SK-N-SH (cell line): ENCODE data around the gene DHX15. TPM values are rescaled to one million over a fixed set of nuclear protein-coding genes. Genes with fewer than 3 reads are reported as not detected.

Experiments
- CTCF ChIA-PET: fragments of 300-600, 350-600 bp; formaldehyde crosslinking; extraction: SDS; loops from one replicate; lab custom pipeline; 2021; lab: Yijun Ruan, JAX
- POLR2A ChIA-PET: fragments of 350-600 bp; sonication (Branson Sonifier 250); formaldehyde crosslinking; extraction: SDS; loops from one replicate; lab custom pipeline; 2020; ENCODE audit warnings: antibody characterized with exemption, inconsistent platforms; lab: Yijun Ruan, JAX
- DNase-seq: peaks from one replicate; pipeline ENCODE4 v3.0.0; 2012
- H2AFZ ChIP-seq: fragments of 200-600 bp; sonication (generic); 2 replicates; pipeline ENCODE4 v1.8.1; 2016; ENCODE audit warnings: antibody characterized with exemption, mild to moderate bottlenecking, low read depth
- H3F3A ChIP-seq: fragments of 200-600 bp; sonication (generic); replicated peaks from 2 replicates; pipeline ENCODE3; 2016; ENCODE audit warnings: antibody characterized with exemption, mild to moderate bottlenecking; ENCODE audit not compliant: insufficient read depth
- H3K27ac ChIP-seq, 2 experiments: fragments of 200-500 bp in 1 of 2; fragments of 200-600 bp in 1 of 2; sonication (Bioruptor generic) in 1 of 2; sonication (generic), shearing (Covaris generic) in 1 of 2; 2 replicates each; pipeline versions ENCODE4 v1.5.1 to v1.6.1; 2014 to 2016; ENCODE audit warnings: low read depth in 2 of 2, inconsistent platforms in 1 of 2, low read length in 1 of 2, mild to moderate bottlenecking in 1 of 2, mixed read lengths in 1 of 2
- H3K27me3 ChIP-seq: fragments of 200-600 bp; sonication (generic), shearing (Covaris generic); 2 replicates; pipeline ENCODE4 v1.6.1; 2016; ENCODE audit warnings: mixed run types; ENCODE audit not compliant: insufficient read depth
- H3K36me3 ChIP-seq, 2 experiments: fragments of 200-500 bp in 1 of 2; fragments of 200-600 bp in 1 of 2; sonication (Bioruptor generic) in 1 of 2; sonication (generic) in 1 of 2; replicated peaks in 1 of 2; 2 replicates each; pipeline versions ENCODE3 to v1.5.1; 2014 to 2016; ENCODE audit warnings: low read length in 1 of 2, mild to moderate bottlenecking in 1 of 2; ENCODE audit not compliant: insufficient read depth in 2 of 2, control insufficient read depth in 1 of 2
- H3K4me1 ChIP-seq, 2 experiments: fragments of 200-500 bp in 1 of 2; fragments of 200-600 bp in 1 of 2; sonication (Bioruptor generic) in 1 of 2; sonication (generic), shearing (Covaris generic) in 1 of 2; 2 replicates each; pipeline versions ENCODE4 v1.5.1 to v1.6.1; 2014 to 2016; ENCODE audit warnings: low read depth in 1 of 2, low read length in 1 of 2, mixed run types in 1 of 2; ENCODE audit not compliant: insufficient read depth in 2 of 2, control insufficient read depth in 1 of 2
- H3K4me2 ChIP-seq: fragments of 200-600 bp; sonication (generic), shearing (Covaris generic); 2 replicates; pipeline ENCODE4 v1.6.1; 2017; ENCODE audit warnings: mixed run types
- H3K4me3 ChIP-seq, 2 experiments: fragments of 200-500 bp in 1 of 2; fragments of 200-600 bp in 1 of 2; sonication (Bioruptor generic) in 1 of 2; sonication (generic), shearing (Covaris generic) in 1 of 2; 2 replicates each; pipeline versions ENCODE4 v1.5.1 to v1.8.1; 2014 to 2016; ENCODE audit warnings: low read depth in 2 of 2, inconsistent platforms in 1 of 2, low read length in 1 of 2, mild to moderate bottlenecking in 1 of 2, mixed read lengths in 1 of 2, moderate library complexity in 1 of 2
- H3K79me2 ChIP-seq: fragments of 200-600 bp; sonication (generic); 2 replicates; pipeline ENCODE4 v1.8.1; 2017; ENCODE audit warnings: mild to moderate bottlenecking; ENCODE audit not compliant: insufficient read depth
- H3K9ac ChIP-seq: fragments of 200-600 bp; sonication (generic); 2 replicates; pipeline ENCODE4 v1.6.1; 2017; ENCODE audit warnings: mixed run types
- H3K9me2 ChIP-seq: fragments of 200-600 bp; sonication (generic); 2 replicates; pipeline ENCODE4 v1.6.1; 2017; ENCODE audit warnings: mixed run types
- H3K9me3 ChIP-seq: fragments of 200-600 bp; sonication (generic); 2 replicates; pipeline ENCODE4 v1.6.1; 2017; ENCODE audit warnings: mixed run types, mild to moderate bottlenecking, moderate library complexity
- H4K20me1 ChIP-seq: fragments of 200-600 bp; sonication (generic); 2 replicates; pipeline ENCODE4 v1.6.1; 2017; ENCODE audit warnings: mild to moderate bottlenecking, mixed run types; ENCODE audit not compliant: insufficient read depth
- CHD2 ChIP-seq: fragments of 150-350 bp; IDR thresholded peaks from 2 replicates; pipeline ENCODE4 v1.6.1; 2018; ENCODE audit warnings: low read length; ENCODE audit not compliant: partially characterized antibody
- ELF1 ChIP-seq: IDR thresholded peaks from 2 replicates; pipeline ENCODE4 v1.4.0; 2012
- FOXJ3 ChIP-seq: sonication (generic); formaldehyde crosslinking; IDR thresholded peaks from 2 replicates; pipeline ENCODE4 v1.5.1; 2020; ENCODE audit warnings: mild to moderate bottlenecking, missing genetic modification reagents
- FOXM1 ChIP-seq: IDR thresholded peaks from 2 replicates; pipeline ENCODE4 v1.4.0; 2012; ENCODE audit warnings: low read depth, mild to moderate bottlenecking
- GABPA ChIP-seq: IDR thresholded peaks from 2 replicates; pipeline ENCODE4 v1.4.0; 2012; ENCODE audit warnings: low read depth, mild to moderate bottlenecking
- GATA2 ChIP-seq: sonication (generic); formaldehyde crosslinking; IDR thresholded peaks from 2 replicates; pipeline ENCODE4 v1.5.0; 2020; ENCODE audit warnings: mild to moderate bottlenecking, missing genetic modification reagents
- MEF2A ChIP-seq: IDR thresholded peaks from 2 replicates; pipeline ENCODE4 v1.4.0; 2012; ENCODE audit warnings: low read depth, borderline replicate concordance
- MXI1 ChIP-seq: IDR thresholded peaks from 2 replicates; pipeline ENCODE4 v1.6.1; 2012; ENCODE audit warnings: mild to moderate bottlenecking, low read depth, low read length, improper control_type of control experiment
- NRF1 ChIP-seq: IDR thresholded peaks from 2 replicates; pipeline ENCODE4 v1.6.1; 2012; ENCODE audit warnings: low read depth, mild to moderate bottlenecking, low read length
- POLR2AphosphoS5 ChIP-seq: IDR thresholded peaks from 2 replicates; pipeline ENCODE4 v1.6.1; 2012; ENCODE audit warnings: low read depth, low read length
- RAD21 ChIP-seq: IDR thresholded peaks from 2 replicates; pipeline ENCODE4 v1.6.1; 2012; ENCODE audit warnings: mild to moderate bottlenecking, low read length
- REST ChIP-seq: IDR thresholded peaks from 2 replicates; pipeline ENCODE4 v1.6.1; 2012; ENCODE audit warnings: mild to moderate bottlenecking, low read depth, low read length, moderate library complexity
- SIN3A ChIP-seq: IDR thresholded peaks from 2 replicates; pipeline ENCODE4 v1.6.1; 2012; ENCODE audit warnings: low read depth, mild to moderate bottlenecking, low read length, moderate library complexity, borderline replicate concordance
- SMC3 ChIP-seq: IDR thresholded peaks from 2 replicates; pipeline ENCODE4 v1.6.1; 2012; ENCODE audit warnings: low read depth, low read length, improper control_type of control experiment
- TEAD4 ChIP-seq: IDR thresholded peaks from 2 replicates; pipeline ENCODE4 v1.4.0; 2012; ENCODE audit warnings: mild to moderate bottlenecking, borderline replicate concordance; ENCODE audit not compliant: insufficient read depth
- WGBS: methylation state at CpG from one replicate; pipeline ENCODE4 v1.1.6; 2017; ENCODE audit warnings: low lambda C conversion rate; 5-methylcytosine and 5-hydroxymethylcytosine counted together
- polyA plus RNA-seq, 3 experiments: library from polyadenylated mRNA; depleted of rRNA; stranded (reverse); fragments of >200 nt; gene quantifications; 2 replicates each; pipeline ENCODE4 v1.2.3, GENCODE V29; 2012

Gene DHX15
- polyA plus RNA-seq, 1 of the 3 experiments (the other 2 are of a cell fraction): 63.3 TPM

DNA sequence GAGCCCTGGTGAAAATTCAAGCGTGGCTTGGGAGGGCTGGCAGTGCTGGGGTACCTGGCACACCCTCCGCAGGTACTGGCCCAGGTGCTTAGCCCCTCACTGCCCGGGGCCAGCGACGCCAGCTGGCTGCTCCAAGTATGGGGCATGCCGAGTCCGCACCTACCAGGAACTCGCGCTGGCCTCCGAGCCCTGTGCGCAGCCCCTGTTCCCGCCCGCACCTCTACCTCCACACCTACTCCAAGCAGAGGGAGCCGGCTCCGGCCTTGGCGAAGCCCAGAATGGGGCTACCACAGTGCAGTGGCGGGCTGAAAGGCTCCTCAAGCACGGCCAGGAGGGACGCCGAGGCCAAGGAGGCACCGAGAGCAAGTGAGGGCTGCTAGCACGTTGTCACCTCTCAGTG, 14.9 kb upstream of the DHX15 start:
- Histone ChIP-seq H2AFZ (no peak overlapping the region), H3K79me2 (no peaks in the 10 kb centered on the region), H3K27me3 (no peaks in the 10 kb centered on the region), H3K4me3 (no peak overlapping the region), H3K4me1 (0 out of 4 replicates have a peak, but pooled peaks cover 0 to 7% of the 10 kb centered on the region in 2 experiments), H3K4me2 (no peak overlapping the region), H3K9me2 (no peaks in the 10 kb centered on the region), H3K27ac (no peak overlapping the region), H3K36me3 (no peaks in the 10 kb centered on the region), H3K9ac (no peak overlapping the region), H4K20me1 (no peaks in the 10 kb centered on the region), H3K9me3 (no peaks in the 10 kb centered on the region), H3F3A (peaks cover 9% of the 10 kb centered on the region)
- WGBS: 52% methylated on average over 11 of the region's 22 CpGs
- POLR2A ChIA-PET: no interaction called here
- no peak for DNase-seq
- TF ChIP-seq TEAD4 (no peak), RAD21 (no peak), GABPA (no peak), GATA2 (no peak), REST (no peak), CHD2 (no peak), ELF1 (no peak), POLR2AphosphoS5 (no peak), FOXJ3 (CRISPR knock-in tag) (no peak), SIN3A (no peak), NRF1 (no peak), MXI1 (no peak)
- CTCF ChIA-PET: interaction anchor here (1.3 kb wide), 1 partner anchor 713 kb away, joined by 3 read pairs; the partner anchor contains the start of gene ZCCHC4

- Histone ChIP-seq H3K36me3 (no peaks in the 10 kb centered on the region), H3K4me3 (no peak overlapping the region), H4K20me1 (no peaks in the 10 kb centered on the region), H3K9me3 (no peaks in the 10 kb centered on the region), H3K79me2 (no peaks in the 10 kb centered on the region), H3K27ac (no peak overlapping the region), H2AFZ (no peak overlapping the region), H3K9ac (no peak overlapping the region), H3K27me3 (no peaks in the 10 kb centered on the region), H3K4me2 (no peak overlapping the region), H3K9me2 (no peaks in the 10 kb centered on the region), H3F3A (peaks cover 9% of the 10 kb centered on the region), H3K4me1 (0 out of 4 replicates have a peak, but pooled peaks cover 0 to 7% of the 10 kb centered on the region in 2 experiments)
- no peak for TF ChIP-seq MEF2A
- TF ChIP-seq SMC3: no peak
- no peak for TF ChIP-seq GABPA
- TF ChIP-seq GATA2: no peak
- no peak for TF ChIP-seq REST
- TF ChIP-seq ELF1: no peak
- TF ChIP-seq CHD2: no peak
- no peak for TF ChIP-seq FOXM1
- ChIA-PET POLR2A (no interaction called here), CTCF (no interaction called here)
- DNase-seq: no peak
- WGBS: 25% methylated on average over 7 of the region's 8 CpGs
Observed at GRCh38 chr4:24598025-24598424, 13.7 kb upstream of the DHX15 start.
